PFSK-1 (cell line): ENCODE measurements around the gene UBTD2.

Experiments used
- POLR2AphosphoS5 ChIP-seq: IDR thresholded peaks from 2 replicates; pipeline ENCODE4 v1.6.1; 2012; ENCODE audit warnings: low read depth, mild to moderate bottlenecking, control low read depth, low read length, moderate library complexity
- REST ChIP-seq, 2 experiments: IDR thresholded peaks; 2 replicates each; pipeline versions ENCODE4 v1.6.1 to v1.8.0; 2011 to 2012; ENCODE audit warnings: low read depth in 2 of 2, low read length in 2 of 2, control low read depth in 1 of 2, inconsistent platforms in 1 of 2, mild to moderate bottlenecking in 1 of 2, moderate library complexity in 1 of 2; ENCODE audit not compliant: insufficient read depth in 1 of 2
- SIN3A ChIP-seq: IDR thresholded peaks from 2 replicates; pipeline ENCODE4 v1.6.1; 2012; ENCODE audit warnings: mild to moderate bottlenecking, low read length, moderate library complexity, borderline replicate concordance; ENCODE audit not compliant: insufficient read depth
- TAF1 ChIP-seq: IDR thresholded peaks from 2 replicates; pipeline ENCODE4 v1.6.1; 2012; ENCODE audit warnings: low read length, control low read depth, borderline replicate concordance; ENCODE audit not compliant: insufficient read depth

GRCh38 chr5:172211676-172212075 lies 71.9 kb downstream of the UBTD2 start:
- TF ChIP-seq REST (IDR thresholded peaks at IDR 0.05; ENCODE audit: insufficient read depth in 1 of 2, low read depth in 2 of 2, low read length in 2 of 2) (no peak), SIN3A (no peak), TAF1 (no peak), POLR2AphosphoS5 (no peak)
